ENCODE measurements around the gene UBAC1. TPM values are rescaled to one million over a fixed set of nuclear protein-coding genes. Genes with fewer than 3 reads are reported as not detected.
A peak's percentile ranks its signal among the peaks of the same experiment; 100 is the strongest.

The UBAC1 gene
- total and polyA plus RNA-seq, 10 of the 15 experiments (the other 5 are each of a cell fraction or from before 2014, with no cell fraction given): 16.7 to 54.6 (median 38.5) TPM

DNA sequence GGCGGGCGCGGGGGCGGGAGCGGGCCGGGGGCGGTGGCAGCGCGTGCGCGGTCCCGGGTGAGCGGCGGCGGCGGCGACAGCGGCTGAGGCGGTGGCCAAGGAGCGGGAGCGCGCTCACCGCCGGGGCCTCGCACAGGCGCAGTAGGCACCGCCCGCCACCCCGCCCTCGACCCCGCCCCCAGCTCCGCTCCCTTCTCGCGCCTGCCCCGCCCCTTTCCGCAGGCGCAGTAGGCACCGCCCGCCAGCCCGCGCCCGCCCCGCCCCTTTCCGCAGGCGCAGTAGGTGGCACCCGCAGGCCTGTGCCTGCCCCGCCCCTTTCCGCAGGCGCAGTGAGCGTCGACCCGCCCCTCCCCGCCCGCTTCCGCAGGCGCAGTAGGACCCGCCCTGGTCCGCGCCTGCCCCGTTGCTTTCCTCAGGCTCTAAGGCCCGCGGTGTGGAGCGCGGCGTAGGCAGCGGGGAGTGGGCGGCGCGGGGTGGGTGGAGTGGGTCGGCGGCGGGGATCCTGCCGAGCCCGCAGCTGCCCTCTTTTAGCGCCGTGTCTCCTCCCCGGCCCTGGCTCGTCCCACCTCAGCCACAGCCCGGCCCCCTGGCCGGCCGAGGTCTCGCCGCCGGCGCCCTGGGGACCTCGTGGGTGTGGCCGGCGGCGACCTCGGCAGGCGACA, 53.6 kb downstream of the UBAC1 start, which contains the start of gene CAMSAP1 (continued):
- TF ChIP-seq ZNF687 (IDR thresholded peaks at IDR 0.05): no peak
- peak; percentile 59; the same call in 1 of the 2 replicates for TF ChIP-seq DPF2 (IDR thresholded peaks at IDR 0.05)
- TF ChIP-seq SMAD1 (IDR thresholded peaks at IDR 0.05; ENCODE audit: low read depth, partially characterized antibody): no peak
- TF ChIP-seq, protein P1, sequence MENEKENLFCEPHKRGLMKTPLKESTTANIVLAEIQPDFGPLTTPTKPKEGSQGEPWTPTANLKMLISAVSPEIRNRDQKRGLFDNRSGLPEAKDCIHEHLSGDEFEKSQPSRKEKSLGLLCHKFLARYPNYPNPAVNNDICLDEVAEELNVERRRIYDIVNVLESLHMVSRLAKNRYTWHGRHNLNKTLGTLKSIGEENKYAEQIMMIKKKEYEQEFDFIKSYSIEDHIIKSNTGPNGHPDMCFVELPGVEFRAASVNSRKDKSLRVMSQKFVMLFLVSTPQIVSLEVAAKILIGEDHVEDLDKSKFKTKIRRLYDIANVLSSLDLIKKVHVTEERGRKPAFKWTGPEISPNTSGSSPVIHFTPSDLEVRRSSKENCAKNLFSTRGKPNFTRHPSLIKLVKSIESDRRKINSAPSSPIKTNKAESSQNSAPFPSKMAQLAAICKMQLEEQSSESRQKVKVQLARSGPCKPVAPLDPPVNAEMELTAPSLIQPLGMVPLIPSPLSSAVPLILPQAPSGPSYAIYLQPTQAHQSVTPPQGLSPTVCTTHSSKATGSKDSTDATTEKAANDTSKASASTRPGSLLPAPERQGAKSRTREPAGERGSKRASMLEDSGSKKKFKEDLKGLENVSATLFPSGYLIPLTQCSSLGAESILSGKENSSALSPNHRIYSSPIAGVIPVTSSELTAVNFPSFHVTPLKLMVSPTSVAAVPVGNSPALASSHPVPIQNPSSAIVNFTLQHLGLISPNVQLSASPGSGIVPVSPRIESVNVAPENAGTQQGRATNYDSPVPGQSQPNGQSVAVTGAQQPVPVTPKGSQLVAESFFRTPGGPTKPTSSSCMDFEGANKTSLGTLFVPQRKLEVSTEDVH (IDR thresholded peaks at IDR 0.05; ENCODE audit: low read depth, partially characterized antibody): no peak
- TF ChIP-seq, protein P2, sequence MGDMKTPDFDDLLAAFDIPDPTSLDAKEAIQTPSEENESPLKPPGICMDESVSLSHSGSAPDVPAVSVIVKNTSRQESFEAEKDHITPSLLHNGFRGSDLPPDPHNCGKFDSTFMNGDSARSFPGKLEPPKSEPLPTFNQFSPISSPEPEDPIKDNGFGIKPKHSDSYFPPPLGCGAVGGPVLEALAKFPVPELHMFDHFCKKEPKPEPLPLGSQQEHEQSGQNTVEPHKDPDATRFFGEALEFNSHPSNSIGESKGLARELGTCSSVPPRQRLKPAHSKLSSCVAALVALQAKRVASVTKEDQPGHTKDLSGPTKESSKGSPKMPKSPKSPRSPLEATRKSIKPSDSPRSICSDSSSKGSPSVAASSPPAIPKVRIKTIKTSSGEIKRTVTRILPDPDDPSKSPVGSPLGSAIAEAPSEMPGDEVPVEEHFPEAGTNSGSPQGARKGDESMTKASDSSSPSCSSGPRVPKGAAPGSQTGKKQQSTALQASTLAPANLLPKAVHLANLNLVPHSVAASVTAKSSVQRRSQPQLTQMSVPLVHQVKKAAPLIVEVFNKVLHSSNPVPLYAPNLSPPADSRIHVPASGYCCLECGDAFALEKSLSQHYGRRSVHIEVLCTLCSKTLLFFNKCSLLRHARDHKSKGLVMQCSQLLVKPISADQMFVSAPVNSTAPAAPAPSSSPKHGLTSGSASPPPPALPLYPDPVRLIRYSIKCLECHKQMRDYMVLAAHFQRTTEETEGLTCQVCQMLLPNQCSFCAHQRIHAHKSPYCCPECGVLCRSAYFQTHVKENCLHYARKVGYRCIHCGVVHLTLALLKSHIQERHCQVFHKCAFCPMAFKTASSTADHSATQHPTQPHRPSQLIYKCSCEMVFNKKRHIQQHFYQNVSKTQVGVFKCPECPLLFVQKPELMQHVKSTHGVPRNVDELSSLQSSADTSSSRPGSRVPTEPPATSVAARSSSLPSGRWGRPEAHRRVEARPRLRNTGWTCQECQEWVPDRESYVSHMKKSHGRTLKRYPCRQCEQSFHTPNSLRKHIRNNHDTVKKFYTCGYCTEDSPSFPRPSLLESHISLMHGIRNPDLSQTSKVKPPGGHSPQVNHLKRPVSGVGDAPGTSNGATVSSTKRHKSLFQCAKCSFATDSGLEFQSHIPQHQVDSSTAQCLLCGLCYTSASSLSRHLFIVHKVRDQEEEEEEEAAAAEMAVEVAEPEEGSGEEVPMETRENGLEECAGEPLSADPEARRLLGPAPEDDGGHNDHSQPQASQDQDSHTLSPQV (IDR thresholded peaks at IDR 0.05): no peak
- no peak for TF ChIP-seq TBL1XR1 (IDR thresholded peaks at IDR 0.05; ENCODE audit: low read depth, low read length)
- peak in 1 of 2 experiments; percentile 57; a peak in 1 of 4 replicates for TF ChIP-seq BHLHE40 (IDR thresholded peaks at IDR 0.05; ENCODE audit: borderline replicate concordance in 1 of 2, low read depth in 2 of 2, low read length in 1 of 2)
- TF ChIP-seq ASH2L (IDR thresholded peaks at IDR 0.05; ENCODE audit: borderline replicate concordance, low read depth): no peak
- no peak for TF ChIP-seq EED (IDR thresholded peaks at IDR 0.05; ENCODE audit: low read depth)
- no peak for TF ChIP-seq ZNF207 (IDR thresholded peaks at IDR 0.05; ENCODE audit: borderline replicate concordance)
- no peak for TF ChIP-seq RFX5 (IDR thresholded peaks at IDR 0.05; ENCODE audit: low read depth, low read length)
- TF ChIP-seq KAT2A (conservative IDR thresholded peaks at IDR 0.05; ENCODE audit: control insufficient read depth, low read depth, low read length): no peak
- 0 out of 2 replicates have a peak, but pooled peaks have one; percentile 7 for TF ChIP-seq YY1 (IDR thresholded peaks at IDR 0.05; ENCODE audit: low read depth, low read length)
- TF ChIP-seq, protein P3, sequence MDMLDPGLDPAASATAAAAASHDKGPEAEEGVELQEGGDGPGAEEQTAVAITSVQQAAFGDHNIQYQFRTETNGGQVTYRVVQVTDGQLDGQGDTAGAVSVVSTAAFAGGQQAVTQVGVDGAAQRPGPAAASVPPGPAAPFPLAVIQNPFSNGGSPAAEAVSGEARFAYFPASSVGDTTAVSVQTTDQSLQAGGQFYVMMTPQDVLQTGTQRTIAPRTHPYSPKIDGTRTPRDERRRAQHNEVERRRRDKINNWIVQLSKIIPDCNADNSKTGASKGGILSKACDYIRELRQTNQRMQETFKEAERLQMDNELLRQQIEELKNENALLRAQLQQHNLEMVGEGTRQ (IDR thresholded peaks at IDR 0.05; ENCODE audit: borderline replicate concordance, low read depth, low read length): no peak
- TF ChIP-seq TCF7 (IDR thresholded peaks at IDR 0.05; ENCODE audit: borderline replicate concordance): no peak
- no peak for TF ChIP-seq ETV6 (conservative IDR thresholded peaks at IDR 0.05 in 1 of 2, IDR thresholded peaks at IDR 0.05 in 1 of 2; ENCODE audit: borderline replicate concordance in 1 of 2, low read depth in 1 of 2)
- TF ChIP-seq SP1 (IDR thresholded peaks at IDR 0.05; ENCODE audit: low read depth, low read length): peak; percentile 29
